HG03469 (cell line): ENCODE results near the gene COL9A2.

Experiments used
- ATAC-seq: cut with Tn5 transposase; IDR thresholded peaks from one replicate; pipeline ENCODE4 v1.9.1; 2021; ENCODE audit warnings: mild to moderate bottlenecking, moderate library complexity, moderate number of reproducible peaks; ENCODE audit not compliant: unreplicated experiment

The COL9A2 gene

GRCh38 chr1:40303790-40304189, 13.3 kb downstream of the COL9A2 start:
- no peak for ATAC-seq

- no peak for ATAC-seq
These were observed 13.9 kb downstream of the COL9A2 start for GRCh38 chr1:40303051-40303771.

GRCh38 chr1:40302475-40302874, 14.6 kb downstream of the COL9A2 start:
- no peak for ATAC-seq

- no peak for ATAC-seq
These were observed 15.4 kb downstream of the COL9A2 start for GRCh38 chr1:40301541-40302299.

- ATAC-seq = no peak
These were observed 16.0 kb downstream of the COL9A2 start for GRCh38 chr1:40301066-40301465.

GRCh38 chr1:40300651-40301050, 16.4 kb downstream of the COL9A2 start:
- no peak for ATAC-seq

- ATAC-seq = no peak
These were observed 16.9 kb downstream of the COL9A2 start for GRCh38 chr1:40300249-40300567.

- ATAC-seq = no peak
These were observed 17.5 kb downstream of the COL9A2 start for GRCh38 chr1:40299366-40300248.

GRCh38 chr1:40291293-40291692, 25.8 kb downstream of the COL9A2 start:
- no peak for ATAC-seq

GRCh38 chr1:40281853-40282252, 35.2 kb downstream of the COL9A2 start:
- no peak for ATAC-seq

GRCh38 chr1:40276122-40276521, 41.0 kb downstream of the COL9A2 start:
- no peak for ATAC-seq

GRCh38 chr1:40274331-40274730, 42.8 kb downstream of the COL9A2 start:
- ATAC-seq = no peak

- ATAC-seq = no peak
These were observed 43.4 kb downstream of the COL9A2 start for GRCh38 chr1:40273547-40274166.

GRCh38 chr1:40272653-40273213, 44.4 kb downstream of the COL9A2 start:
- no peak for ATAC-seq

GRCh38 chr1:40270152-40270834, 46.8 kb downstream of the COL9A2 start:
- ATAC-seq = no peak

- ATAC-seq = no peak
These were observed 48.9 kb downstream of the COL9A2 start for GRCh38 chr1:40268211-40268610.

GRCh38 chr1:40267767-40268187, 49.3 kb downstream of the COL9A2 start:
- ATAC-seq = no peak

- ATAC-seq = no peak
These were observed 50.1 kb downstream of the COL9A2 start for GRCh38 chr1:40266786-40267535.

GRCh38 chr1:40265919-40266318, 51.2 kb downstream of the COL9A2 start:
- ATAC-seq = no peak
